GM18508 (cell line): ENCODE data around the gene CRLF3.
"Not testable (repeated sequence)": the region's sequence is repeated elsewhere in the genome, so short reads cannot be mapped to it uniquely, and the experiment has no call there.

Experiments
- ATAC-seq: cut with Tn5 transposase; IDR thresholded peaks from one replicate; pipeline ENCODE4 v1.9.1; 2021; ENCODE audit warnings: moderate number of reproducible peaks; ENCODE audit not compliant: insufficient read depth, unreplicated experiment

Gene CRLF3

DNA sequence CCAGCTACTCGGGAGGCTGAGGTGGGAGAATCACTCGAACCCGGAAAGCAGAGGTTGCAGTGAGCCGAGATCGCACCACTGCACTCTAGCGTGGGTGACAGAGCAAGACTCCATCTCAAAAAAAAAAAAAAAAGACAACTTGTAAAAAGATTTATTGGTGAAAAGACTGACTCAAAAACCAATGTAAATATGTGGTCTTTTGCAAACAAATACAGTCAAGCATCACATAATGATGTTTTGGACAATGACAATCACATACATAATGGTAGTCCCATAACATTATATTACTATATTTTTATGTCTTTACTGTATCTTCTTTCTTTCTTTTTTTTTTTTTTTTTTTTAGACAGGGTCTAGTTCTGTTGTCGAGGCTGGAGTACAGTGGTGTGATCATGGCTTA lies 8.3 kb downstream of the CRLF3 start:
- ATAC-seq = no peak

DNA sequence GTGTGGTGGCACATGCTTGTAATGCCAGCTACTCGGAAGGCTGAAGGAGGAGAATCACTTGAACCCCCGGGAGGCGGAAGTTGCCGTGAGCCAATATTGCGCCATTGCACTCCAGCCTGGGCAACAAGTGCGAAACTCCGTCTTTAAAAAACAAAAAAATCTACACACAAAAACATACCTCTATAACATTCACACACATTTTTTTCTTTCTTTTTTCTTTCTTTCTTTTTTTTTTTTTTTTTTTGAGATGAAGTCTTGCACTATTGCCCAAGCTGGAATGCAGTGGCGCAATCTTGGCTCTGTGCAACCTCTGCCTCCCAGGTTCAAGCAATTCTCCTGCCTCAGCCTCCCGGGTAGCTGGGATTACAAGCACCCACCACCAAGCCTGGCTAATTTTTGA lies 9.6 kb downstream of the CRLF3 start:
- not testable (repeated sequence) for ATAC-seq

DNA sequence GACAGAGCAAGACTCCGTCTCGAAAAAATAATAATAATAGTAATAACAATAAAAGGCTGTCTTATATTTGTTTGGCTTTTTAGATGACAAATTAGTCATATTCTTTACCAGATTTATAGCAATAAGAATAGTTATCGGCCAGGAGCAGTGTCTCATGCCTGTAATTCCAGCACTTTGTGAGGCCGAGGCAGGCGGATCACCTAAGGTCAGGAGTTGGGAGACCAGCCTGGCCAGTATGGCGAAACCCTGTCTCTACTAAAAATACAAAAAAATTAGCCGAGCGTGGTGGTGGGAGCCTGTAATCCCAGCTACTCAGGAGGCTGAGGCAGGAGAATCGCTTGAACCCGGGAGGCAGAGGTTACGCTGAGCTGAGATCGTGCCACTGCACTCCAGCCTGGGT lies 10.3 kb downstream of the CRLF3 start:
- ATAC-seq = not testable (repeated sequence)

DNA sequence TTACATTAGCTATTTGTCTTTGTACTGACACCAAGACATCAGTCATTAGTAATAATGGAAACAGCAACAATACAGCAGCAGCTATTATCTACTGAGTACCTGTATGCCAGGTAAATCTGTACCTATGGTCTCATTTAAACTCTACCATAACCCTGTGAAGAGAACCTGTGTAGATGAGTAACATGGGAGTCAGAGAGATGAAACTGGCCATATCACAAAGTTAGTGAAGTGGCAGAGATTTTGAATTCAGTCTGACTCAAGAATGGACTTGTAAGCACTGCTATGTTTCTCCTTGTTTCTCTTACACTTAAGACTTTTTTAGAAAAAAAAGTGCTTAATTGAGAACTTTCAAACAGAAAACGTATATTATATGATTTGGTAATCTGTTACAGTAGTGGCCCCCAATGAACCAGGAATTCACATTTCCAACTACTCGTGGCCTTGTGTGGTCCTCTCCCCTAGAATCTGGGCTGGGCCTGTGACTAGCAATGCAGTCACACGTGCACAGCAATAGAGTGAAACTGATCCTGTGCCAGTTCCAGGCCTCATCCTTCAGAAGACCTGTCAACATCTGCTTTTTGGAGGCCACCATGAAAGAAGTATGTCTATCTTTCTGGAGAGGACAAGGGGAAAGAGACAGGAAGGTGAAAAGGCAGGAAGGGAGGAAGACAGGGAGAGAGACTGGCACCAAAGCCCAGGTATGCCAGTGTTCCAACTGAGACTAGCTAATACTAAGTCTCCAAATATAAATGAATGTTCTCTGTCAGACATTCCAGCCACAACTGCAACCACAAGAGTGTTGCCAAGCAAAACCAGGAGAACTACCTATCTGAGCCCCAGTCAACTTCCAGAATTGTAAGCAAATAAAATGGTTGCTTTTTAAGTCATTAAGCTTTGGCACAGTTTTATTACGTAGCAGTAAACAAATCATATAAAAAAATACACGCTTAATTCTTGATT lies 12.0 kb downstream of the CRLF3 start:
- ATAC-seq = no peak

DNA sequence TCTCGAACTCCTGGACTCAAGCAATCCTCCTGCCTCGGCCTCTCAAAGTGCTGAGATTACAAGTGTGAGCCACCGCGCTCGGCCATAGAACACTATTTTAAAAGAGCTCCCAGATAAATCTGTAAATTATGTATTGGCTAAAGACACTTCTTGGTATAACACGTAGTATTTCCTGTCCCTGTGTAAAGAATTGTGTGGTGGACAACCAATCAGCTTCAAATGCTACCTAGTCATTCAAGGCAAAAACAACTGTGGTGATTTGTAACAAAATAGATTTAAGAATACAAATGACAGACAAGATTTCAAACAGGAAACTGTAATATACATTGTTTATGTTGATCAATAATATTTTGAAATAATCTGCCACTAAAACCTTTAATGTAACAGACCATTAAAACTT lies 14.6 kb downstream of the CRLF3 start:
- no peak for ATAC-seq

DNA sequence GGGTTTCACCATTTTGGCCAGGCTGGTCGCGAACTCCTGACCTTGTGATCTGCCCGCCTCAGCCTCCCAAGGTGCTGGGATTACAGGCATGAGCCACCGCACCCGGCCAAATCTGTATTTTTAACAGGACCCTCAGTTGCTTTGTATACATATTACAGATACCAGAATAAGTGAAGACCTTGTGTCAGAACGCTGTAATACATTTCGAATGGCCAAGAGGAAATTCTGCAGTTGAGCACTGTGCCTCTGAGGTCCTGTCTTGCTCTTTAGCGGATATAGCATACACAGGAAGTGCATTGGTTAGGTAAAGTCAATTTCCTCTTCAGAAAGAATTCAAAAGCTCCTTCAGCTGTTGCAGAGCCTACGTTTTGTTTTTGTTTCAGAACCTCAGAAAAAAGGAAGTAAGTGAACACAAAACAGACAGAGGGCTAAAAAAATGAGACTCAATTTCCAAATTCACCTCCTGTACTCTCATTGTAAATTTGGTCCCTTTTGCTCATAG lies 15.7 kb downstream of the CRLF3 start:
- ATAC-seq = peak; percentile 64

DNA sequence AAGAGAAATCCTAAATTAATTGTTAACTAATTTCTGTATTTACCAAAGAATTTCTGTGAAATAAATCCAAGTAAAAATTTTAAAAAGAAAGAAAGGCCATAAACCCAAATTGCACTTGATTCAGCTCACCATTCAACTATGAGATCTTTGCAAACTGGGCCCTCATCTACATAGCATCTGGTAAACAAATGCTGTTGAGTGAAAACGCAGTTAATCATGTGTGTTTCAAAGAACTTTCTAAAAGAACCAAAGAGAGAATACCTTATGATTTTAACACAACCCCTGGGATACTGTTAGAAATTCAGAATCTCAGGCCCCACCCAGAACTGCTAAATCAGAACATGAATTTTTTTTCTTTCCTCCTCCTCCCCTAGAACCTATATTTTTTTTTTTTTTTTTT lies 16.6 kb downstream of the CRLF3 start:
- ATAC-seq = no peak

DNA sequence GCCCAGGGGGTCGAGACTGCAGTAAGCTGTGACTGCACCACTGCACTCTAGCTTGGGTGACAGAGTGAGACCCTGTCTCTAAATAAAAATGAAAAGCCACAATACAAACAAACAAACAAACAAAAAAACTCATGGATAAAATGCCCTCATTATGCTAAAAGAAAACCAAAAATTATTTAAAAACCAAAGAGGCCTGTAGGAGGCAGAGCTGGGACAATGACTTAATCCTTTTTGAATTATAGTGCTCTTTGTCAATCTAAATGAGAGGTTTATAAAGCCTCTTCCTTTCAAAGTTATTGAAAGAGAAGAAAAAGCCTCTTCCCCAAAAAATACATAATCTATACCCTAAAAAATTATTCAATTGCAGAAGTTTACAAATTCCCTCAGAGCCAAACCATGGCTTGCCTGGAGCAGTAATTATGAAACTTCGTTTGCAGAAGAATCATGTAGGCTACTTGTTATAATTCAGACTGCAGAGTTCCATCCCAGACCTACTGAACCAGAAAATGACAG lies 18.5 kb downstream of the CRLF3 start:
- ATAC-seq = no peak

DNA sequence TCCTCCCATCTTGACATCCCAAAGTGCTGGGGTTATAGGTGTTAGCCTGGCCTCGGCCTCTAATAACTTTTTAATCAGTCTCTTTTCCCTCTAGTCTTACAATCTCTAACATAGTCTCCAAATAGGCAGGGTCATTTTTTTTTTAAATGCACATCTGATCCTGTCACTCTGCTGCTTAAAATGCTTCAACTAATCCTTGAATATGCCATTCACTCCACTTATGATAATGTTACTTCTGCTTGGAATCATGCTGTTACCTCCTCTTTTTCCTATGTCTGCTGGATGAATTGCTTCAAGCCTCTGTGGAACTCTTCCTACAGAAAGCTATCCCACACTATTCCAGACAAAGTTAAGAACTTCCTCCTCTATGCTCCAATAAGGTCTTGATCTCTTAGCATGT lies 22.8 kb downstream of the CRLF3 start:
- no peak for ATAC-seq

DNA sequence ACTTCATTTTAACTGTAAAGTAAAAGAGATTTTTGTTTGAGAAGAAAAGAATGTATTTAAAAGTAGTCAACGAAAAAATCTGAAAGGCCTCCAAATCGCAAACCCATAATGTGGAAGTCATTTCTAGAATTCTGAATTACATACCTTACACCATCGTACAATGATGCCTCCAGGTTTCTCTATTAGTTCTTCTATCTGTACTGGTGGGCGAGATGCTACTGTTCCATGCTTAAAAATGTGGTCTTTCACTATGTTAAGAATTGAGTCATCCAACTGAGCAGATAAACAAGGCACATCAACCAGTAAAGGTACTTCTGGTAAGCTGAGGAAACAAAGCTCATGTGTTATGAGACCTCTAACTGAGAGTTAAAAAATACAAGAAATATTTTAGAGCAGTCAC lies 28.5 kb downstream of the CRLF3 start:
- no peak for ATAC-seq

DNA sequence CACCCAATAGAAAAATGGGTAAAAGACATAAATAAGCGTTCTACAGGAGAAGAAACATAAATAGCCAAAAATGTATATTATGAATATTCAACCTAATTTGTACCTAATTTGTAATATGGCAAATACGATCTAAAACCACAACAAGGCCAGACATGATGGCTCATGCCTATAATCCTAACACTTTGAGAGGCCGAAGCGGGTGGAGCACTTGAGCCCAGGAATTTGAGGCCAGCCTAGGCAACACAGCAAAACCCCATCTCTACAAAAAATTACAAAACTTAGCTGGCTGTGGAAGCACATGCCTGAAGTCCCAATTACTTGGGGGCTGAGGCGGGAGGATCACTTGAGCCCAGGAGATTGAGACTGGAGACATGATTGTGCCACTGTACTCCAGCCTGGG lies 30.1 kb downstream of the CRLF3 start:
- ATAC-seq = no peak

DNA sequence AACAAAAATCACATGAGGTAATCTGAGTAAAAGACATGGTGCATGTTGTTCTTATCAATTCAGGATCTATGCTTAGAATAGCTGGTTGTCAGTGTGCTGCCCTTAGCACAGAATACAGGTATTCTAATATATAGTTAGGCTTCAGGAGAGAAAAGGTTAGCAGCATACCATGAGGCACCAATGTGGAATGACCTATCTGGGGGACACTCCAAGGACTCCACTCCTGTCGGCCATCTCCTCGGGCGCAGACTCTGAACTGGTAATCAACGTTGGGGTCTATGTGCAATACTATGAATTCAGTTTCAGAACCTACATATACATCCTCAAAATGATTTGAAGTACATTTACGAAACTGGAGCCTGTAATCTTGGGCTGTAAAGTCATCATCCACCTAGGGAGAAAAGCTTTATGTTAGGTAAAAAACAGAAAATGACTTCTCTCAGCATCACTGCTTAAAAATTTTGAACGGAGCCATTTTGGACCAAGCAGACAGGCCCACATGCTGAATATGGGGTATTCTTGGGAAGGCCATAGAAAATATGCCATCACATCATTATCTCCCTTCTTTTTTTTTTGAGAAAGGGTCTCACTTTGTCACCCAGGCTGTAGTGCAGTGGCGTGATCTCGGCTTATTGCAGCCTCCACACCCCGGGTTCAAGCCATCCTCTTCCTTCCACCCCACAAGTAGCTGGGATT lies 31.1 kb downstream of the CRLF3 start:
- ATAC-seq = no peak

DNA sequence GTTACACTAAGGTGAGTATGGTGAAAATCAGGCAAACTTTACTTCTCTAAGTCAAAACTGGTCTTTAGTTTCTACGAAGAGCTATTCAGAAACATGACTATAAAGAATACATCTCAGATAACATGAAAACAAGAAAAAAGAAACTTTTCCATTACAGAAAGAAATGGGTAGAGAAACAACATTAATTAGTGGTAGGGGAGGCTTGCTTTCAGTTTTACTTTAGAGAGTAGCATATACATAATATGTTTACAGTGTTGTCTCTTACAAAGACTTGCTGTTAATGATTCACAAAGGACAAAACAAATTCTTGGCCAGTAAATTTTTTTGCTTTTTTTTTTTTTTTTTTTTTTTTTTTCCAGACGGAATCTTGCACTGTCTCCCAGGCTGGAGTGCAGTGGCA lies 34.2 kb downstream of the CRLF3 start:
- no peak for ATAC-seq

DNA sequence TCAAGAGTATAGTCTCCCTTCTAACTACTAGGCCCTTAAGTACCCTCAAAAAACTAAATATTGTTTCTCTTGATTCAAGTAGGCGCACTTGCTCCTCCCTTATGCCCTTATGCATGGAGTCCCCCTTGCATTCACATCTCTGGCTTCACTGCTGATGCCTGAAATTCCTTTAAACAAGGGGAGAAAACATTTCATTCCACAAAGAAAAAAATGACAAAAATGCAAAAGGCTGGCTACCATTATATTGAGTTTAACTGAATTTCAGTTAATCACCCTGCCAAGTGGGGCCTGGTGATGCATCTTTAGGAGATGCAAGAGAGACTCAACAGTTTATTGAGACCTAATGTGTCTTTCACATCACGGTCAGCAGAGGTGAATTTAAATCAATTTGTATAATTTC lies 35.6 kb downstream of the CRLF3 start:
- no peak for ATAC-seq

DNA sequence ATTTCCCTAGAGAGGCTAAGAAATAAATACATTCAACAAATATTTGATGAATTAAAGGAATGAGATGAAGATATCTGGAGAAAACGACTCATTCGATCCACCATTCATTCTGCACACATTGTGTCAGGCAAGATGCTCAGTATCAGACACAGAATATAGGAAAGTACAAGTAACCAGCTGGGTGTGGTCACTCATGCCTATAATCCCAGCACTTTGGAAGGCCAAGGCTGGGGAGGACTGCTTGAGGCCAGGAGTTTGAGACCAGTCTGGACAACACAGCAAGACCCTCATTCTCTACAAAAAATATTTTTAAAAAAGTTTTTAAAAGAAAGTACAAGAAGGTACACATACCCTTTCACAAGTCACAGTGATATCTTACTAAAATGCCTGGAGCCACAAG lies 42.3 kb downstream of the CRLF3 start:
- no peak for ATAC-seq

DNA sequence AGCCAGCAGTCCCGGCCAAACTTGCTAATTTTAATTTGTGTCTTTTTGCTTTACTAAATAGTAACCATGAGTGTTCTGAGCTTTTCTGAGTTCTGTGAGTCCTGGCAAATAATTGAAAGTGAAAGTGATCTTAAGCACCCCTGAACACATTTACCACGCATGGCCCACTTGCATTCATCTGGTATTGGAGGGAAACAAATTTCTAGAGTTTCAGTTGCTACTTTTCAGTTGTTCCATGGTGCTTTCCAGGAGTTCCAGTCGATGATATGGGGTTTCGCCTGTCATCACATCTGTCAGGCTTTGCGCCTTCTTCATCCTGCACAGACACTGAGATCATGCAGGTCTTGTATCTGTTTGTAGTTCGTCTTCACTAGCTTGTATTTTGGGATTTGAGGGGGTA lies 44.1 kb downstream of the CRLF3 start:
- no peak for ATAC-seq

DNA sequence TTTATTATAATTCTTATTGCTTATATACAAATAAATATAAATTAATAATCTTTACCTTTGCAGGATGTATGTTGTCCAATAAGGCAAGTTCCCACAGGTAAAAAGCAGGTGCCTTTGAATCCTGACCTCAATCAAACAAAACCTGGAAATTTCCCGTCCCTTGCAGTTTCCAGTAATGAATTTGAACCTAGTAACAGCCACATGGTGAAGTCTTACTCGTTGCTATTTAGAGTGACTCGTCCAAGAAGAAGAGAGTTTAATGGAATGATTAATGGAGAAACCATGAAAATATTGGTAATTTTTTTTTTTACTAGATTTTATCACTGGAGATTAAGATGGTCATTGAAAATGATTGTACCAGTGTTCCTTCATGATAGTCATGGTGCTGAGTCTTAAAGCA lies 55.7 kb downstream of the CRLF3 start:
- not testable (repeated sequence) for ATAC-seq

DNA sequence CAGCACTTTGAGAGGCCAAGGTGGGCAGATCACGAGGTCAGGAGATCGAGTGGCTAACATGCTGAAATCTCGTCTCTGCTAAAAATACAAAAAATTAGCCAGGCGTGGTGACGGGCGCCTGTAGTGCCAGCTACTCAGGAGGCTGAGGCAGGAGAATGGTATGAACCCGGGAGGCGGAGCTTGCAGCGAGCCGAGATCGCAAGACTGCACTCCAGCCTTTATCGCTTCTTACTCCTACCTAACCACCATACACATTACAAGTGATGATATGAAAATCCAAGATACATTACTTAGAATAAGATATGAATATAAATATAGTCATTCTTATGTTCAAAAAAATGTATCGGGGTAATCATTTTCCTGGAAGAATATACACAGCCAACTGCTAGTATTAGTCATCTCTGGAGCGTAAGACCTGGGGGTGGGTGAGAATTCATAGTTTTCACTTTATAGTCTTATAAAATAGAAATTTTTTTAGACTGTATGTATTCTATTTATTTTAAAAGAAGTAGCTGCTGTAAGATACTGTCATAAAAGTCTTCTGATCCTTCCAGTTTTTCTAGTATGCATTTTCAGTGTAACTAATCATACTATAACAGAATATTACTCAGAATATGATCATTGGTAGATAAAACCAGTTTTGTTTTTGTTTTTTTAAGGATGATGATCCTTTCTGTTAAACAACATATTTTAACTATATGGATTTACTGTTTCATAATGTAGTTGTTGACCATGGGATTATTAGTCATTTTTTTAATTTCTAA lies 56.7 kb downstream of the CRLF3 start:
- not testable (repeated sequence) for ATAC-seq

DNA sequence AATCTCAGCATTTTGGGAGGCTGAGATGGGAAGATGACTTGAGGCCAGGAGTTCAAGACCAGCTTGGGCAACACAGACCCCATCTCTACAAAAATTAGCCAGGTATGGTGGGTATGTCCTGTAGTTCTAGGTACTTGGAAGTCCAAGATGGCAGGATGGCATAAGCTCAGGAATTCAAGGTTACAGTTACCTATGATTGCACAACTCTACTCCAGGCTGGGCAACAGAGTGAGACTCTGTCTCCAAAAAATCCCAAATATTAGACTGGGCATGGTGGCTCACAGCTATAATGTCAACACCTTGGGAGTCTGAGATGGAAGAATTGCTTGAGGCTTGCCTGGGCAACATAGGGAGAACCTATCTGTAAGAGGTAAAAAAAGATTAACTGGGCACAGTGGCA lies 63.4 kb downstream of the CRLF3 start:
- no peak for ATAC-seq

DNA sequence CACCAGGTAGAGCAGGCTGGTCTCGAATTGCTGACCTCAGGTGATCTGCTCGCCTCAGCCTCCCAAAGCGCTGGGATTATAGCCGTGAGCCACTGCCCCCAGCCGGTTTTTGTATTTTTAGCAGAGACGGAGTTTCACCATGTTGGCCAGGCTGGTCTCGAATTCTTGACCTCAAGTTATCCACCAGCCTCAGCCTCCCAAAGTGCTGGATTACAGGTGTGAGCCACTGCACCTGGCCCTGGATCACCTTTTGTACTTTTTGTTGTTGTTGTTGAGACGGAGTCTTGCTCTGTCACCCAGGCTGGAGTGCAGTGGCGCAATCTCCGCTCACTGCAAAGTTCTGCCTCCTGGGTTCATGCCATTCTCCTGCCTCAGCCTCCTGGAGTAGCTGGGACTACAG lies 71.2 kb downstream of the CRLF3 start:
- ATAC-seq = not testable (repeated sequence)
